Measurements from ENCODE around the gene TTPAL.

TTPAL gene

GRCh38 chr20:44429419-44430269 lies 46.0 kb upstream of the TTPAL start:
- TF ChIP-seq CTCF (IDR thresholded peaks at IDR 0.05; ENCODE audit: low read depth, low read length, missing control alignments) = no peak
- H3K4me3 ChIP-seq (ENCODE audit: low read depth, low read length) = no peak overlapping the region
- no peak for DNase-seq (ENCODE audit: low read depth)

- DNase-seq (ENCODE audit: low read depth) = no peak
- H3K4me3 ChIP-seq (ENCODE audit: low read depth, low read length) = no peak overlapping the region
- TF ChIP-seq CTCF (IDR thresholded peaks at IDR 0.05; ENCODE audit: low read depth, low read length, missing control alignments) = no peak
Measured at GRCh38 chr20:44430270-44431065, 45.2 kb upstream of the TTPAL start.

GRCh38 chr20:44431118-44431501 lies 44.6 kb upstream of the TTPAL start:
- no peak for DNase-seq (ENCODE audit: low read depth)
- no peak overlapping the region for H3K4me3 ChIP-seq (ENCODE audit: low read depth, low read length)
- TF ChIP-seq CTCF (IDR thresholded peaks at IDR 0.05; ENCODE audit: low read depth, low read length, missing control alignments) = no peak

GRCh38 chr20:44431502-44432234 lies 44.0 kb upstream of the TTPAL start:
- DNase-seq (ENCODE audit: low read depth) = no peak
- no peak overlapping the region for H3K4me3 ChIP-seq (ENCODE audit: low read depth, low read length)
- TF ChIP-seq CTCF (IDR thresholded peaks at IDR 0.05; ENCODE audit: low read depth, low read length, missing control alignments) = no peak

- no peak overlapping the region for H3K4me3 ChIP-seq (ENCODE audit: low read depth, low read length)
- no peak for DNase-seq (ENCODE audit: low read depth)
- no peak for TF ChIP-seq CTCF (IDR thresholded peaks at IDR 0.05; ENCODE audit: low read depth, low read length, missing control alignments)
Measured at GRCh38 chr20:44432618-44433577, 42.8 kb upstream of the TTPAL start.
